Femur (tissue), 1 donor: ENCODE data around the gene ZMYND12.
"Not testable (repeated sequence)": the region's sequence is repeated elsewhere in the genome, so short reads cannot be mapped to it uniquely, and the experiment has no call there.

Source experiments
- DNase-seq: peaks from one replicate; pipeline ENCODE4 v3.0.0-alpha.2; 2017

Gene ZMYND12

GRCh38 chr1:42456010-42456753, at the start of gene ZMYND12, which contains the start of gene PPCS:
TSS of gene ZMYND12 (minus strand) at chr1:42456022. CDS start at chr1:42455997, 25 bp downstream.
TSS of gene PPCS (plus strand) at chr1:42456543. CDS start at chr1:42456566, 23 bp downstream.
- peak; percentile 90 for DNase-seq

GRCh38 chr1:42504535-42505128, 48.8 kb upstream of the ZMYND12 start:
- DNase-seq = no peak

GRCh38 chr1:42502031-42502430, 46.2 kb upstream of the ZMYND12 start:
- DNase-seq = not testable (repeated sequence)

GRCh38 chr1:42490237-42490636, 34.4 kb upstream of the ZMYND12 start:
- DNase-seq = no peak

GRCh38 chr1:42484382-42484781, 28.6 kb upstream of the ZMYND12 start:
- no peak for DNase-seq

GRCh38 chr1:42482635-42483153, 26.9 kb upstream of the ZMYND12 start:
- DNase-seq = no peak

GRCh38 chr1:42480921-42481320, 25.1 kb upstream of the ZMYND12 start:
- DNase-seq = no peak

- DNase-seq = no peak
Observed at GRCh38 chr1:42479621-42480020, 23.8 kb upstream of the ZMYND12 start.

- DNase-seq = no peak
Observed at GRCh38 chr1:42477775-42478174, 22.0 kb upstream of the ZMYND12 start.

- not testable (repeated sequence) for DNase-seq
Observed at GRCh38 chr1:42477354-42477753, 21.5 kb upstream of the ZMYND12 start.

GRCh38 chr1:42476605-42477004, 20.8 kb upstream of the ZMYND12 start:
- no peak for DNase-seq

GRCh38 chr1:42469727-42470126, 13.9 kb upstream of the ZMYND12 start:
- no peak for DNase-seq

GRCh38 chr1:42466030-42466429, 10.2 kb upstream of the ZMYND12 start:
- no peak for DNase-seq

- DNase-seq = no peak
Observed at GRCh38 chr1:42463921-42464320, 8.1 kb upstream of the ZMYND12 start.

- peak; percentile 98 for DNase-seq
Observed at GRCh38 chr1:42462828-42463763, 7.3 kb upstream of the ZMYND12 start, which contains the start of gene CCDC30. TSS of gene CCDC30 (plus strand) at chr1:42463286. CDS start at chr1:42480552, 17,266 bp downstream.

GRCh38 chr1:42461196-42461595, 5.4 kb upstream of the ZMYND12 start:
- DNase-seq = no peak

GRCh38 chr1:42456754-42457089, 900 bp upstream of the ZMYND12 start:
- DNase-seq = peak; percentile 64

GRCh38 chr1:42454403-42454802, 1.4 kb downstream of the ZMYND12 start:
- DNase-seq = no peak

GRCh38 chr1:42453386-42453785, 2.4 kb downstream of the ZMYND12 start:
- DNase-seq = no peak

GRCh38 chr1:42450061-42450460, 5.8 kb downstream of the ZMYND12 start:
- DNase-seq = no peak

GRCh38 chr1:42449256-42449655, 6.6 kb downstream of the ZMYND12 start:
- peak; percentile 32 for DNase-seq

GRCh38 chr1:42442662-42443061, 13.2 kb downstream of the ZMYND12 start:
- DNase-seq = no peak

GRCh38 chr1:42439940-42440339, 15.9 kb downstream of the ZMYND12 start:
- DNase-seq = no peak
